ENCODE measurements around the gene ENO2. TPM values are rescaled to one million over a fixed set of nuclear protein-coding genes. Genes with fewer than 3 reads are reported as not detected.

The ENO2 gene
- total RNA-seq, 1 experiment from 2014 or later, result 166 TPM

DNA sequence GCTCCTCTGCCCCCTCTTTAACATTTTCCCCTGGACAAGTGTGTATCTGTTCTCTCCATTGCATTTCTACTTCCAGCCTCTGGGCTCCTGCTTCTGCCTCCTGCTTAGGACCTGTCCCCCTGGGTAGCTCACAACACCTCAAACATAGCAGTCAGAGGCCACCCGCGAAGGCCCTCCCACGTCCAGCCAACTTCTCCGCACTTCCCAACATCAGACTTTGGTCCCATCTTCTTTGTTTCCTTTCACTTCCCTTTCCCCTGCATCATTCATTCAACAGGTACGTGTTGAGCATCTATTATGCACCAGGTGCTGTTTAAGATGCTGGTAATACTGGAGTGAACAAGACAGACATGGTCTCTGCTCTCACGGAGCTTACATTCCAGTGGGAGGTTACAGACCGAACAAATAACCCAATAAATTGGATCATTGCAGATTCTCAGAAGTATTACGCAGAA, 32.6 kb downstream of the ENO2 start:
- Histone ChIP-seq H3K9ac (ENCODE audit: extremely low read depth, insufficient read length, low read length) (peak overlapping the region; percentile 3), H3K4me2 (ENCODE audit: insufficient read depth, insufficient read length, low read length) (peak overlapping the region; percentile 96), H2BK12ac (ENCODE audit: insufficient read length, low read depth, low read length) (no peak overlapping the region), H3K27me3 (ENCODE audit: insufficient read depth, low read length) (no peaks in the 10 kb centered on the region), H3K79me2 (ENCODE audit: insufficient read depth, low read length) (no peaks in the 10 kb centered on the region), H4K20me1 (ENCODE audit: control insufficient read depth, insufficient read depth, insufficient read length) (peaks cover 2% of the 10 kb centered on the region), H3K23me2 (ENCODE audit: insufficient read length, low read depth, low read length, poor library complexity, severe bottlenecking) (peaks cover 16% of the 10 kb centered on the region), H3T11ph (ENCODE audit: low read length) (no peak overlapping the region), H3K27ac (ENCODE audit: insufficient read length, low read depth, low read length) (no peak overlapping the region), H3K23ac (ENCODE audit: insufficient read length, low read depth, low read length) (no peak overlapping the region), H3K14ac (ENCODE audit: insufficient read depth, low read length) (no peak overlapping the region), H4K5ac (ENCODE audit: insufficient read length, low read depth, low read length) (no peak overlapping the region), H3K56ac (ENCODE audit: insufficient read length, low read depth, low read length) (no peak overlapping the region), H2BK15ac (ENCODE audit: low read depth, low read length) (no peak overlapping the region), H2BK120ac (ENCODE audit: low read depth, low read length, poor library complexity, severe bottlenecking) (no peak overlapping the region), H4K91ac (ENCODE audit: insufficient read length, low read depth, low read length) (no peak overlapping the region), H2BK20ac (ENCODE audit: low read depth, low read length, poor library complexity, severe bottlenecking) (no peak overlapping the region), H2AK5ac (ENCODE audit: insufficient read length, low read length) (no peak overlapping the region), H3K4ac (ENCODE audit: low read depth, low read length) (no peak overlapping the region), H3K18ac (ENCODE audit: insufficient read length, low read depth, low read length) (no peak overlapping the region), H3K9me3 (ENCODE audit: control insufficient read depth, low read depth, low read length) (no peaks in the 10 kb centered on the region), H4K8ac (replicated peaks; ENCODE audit: insufficient read length, low read depth, low read length) (no peak overlapping the region), H3K79me1 (ENCODE audit: insufficient read depth, low read depth, low read length, poor library complexity, severe bottlenecking) (no peaks in the 10 kb centered on the region), H2BK5ac (ENCODE audit: insufficient read length, low read length) (no peak overlapping the region), H2AFZ (ENCODE audit: low read length) (no peak overlapping the region), H3K4me1 (ENCODE audit: insufficient read depth, low read length) (0 out of 2 replicates have a peak, but pooled peaks cover 4% of the 10 kb centered on the region)
- TF ChIP-seq, protein P1, sequence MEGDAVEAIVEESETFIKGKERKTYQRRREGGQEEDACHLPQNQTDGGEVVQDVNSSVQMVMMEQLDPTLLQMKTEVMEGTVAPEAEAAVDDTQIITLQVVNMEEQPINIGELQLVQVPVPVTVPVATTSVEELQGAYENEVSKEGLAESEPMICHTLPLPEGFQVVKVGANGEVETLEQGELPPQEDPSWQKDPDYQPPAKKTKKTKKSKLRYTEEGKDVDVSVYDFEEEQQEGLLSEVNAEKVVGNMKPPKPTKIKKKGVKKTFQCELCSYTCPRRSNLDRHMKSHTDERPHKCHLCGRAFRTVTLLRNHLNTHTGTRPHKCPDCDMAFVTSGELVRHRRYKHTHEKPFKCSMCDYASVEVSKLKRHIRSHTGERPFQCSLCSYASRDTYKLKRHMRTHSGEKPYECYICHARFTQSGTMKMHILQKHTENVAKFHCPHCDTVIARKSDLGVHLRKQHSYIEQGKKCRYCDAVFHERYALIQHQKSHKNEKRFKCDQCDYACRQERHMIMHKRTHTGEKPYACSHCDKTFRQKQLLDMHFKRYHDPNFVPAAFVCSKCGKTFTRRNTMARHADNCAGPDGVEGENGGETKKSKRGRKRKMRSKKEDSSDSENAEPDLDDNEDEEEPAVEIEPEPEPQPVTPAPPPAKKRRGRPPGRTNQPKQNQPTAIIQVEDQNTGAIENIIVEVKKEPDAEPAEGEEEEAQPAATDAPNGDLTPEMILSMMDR (conservative IDR thresholded peaks at IDR 0.05), result no peak
- Mint-ChIP-seq H3K27me3 (ENCODE audit: low read depth) (peaks cover 2% of the 10 kb centered on the region; the same call in 1 of the 2 replicates), H3K9me3 (no peaks in the 10 kb centered on the region; a peak in 1 of 5 replicates), H3K4me3 (peak overlapping the region; percentile 93 to 94), H3K27ac (peak overlapping the region; percentile 59 to 94 (median 68); a peak in 5 of 7 replicates), H3K36me3 (ENCODE audit: insufficient read depth in 1 of 3, low read depth in 3 of 3) (peaks cover 3 to 11% (median 6%) of the 10 kb centered on the region in 3 experiments; a peak in 5 of 7 replicates), H3K4me1 (peaks cover 39 to 42% of the 10 kb centered on the region in 2 experiments)
- no peak for DNase-seq
- no CpG with 5 or more reads among the region's 8 CpGs for WGBS (ENCODE audit: extremely low coverage, insufficient read length, low lambda C conversion rate)

All from H9 (cell line).